Hepatocyte (in vitro differentiated cells): ENCODE measurements around the gene PHF20. TPM values are rescaled to one million over a fixed set of nuclear protein-coding genes. Genes with fewer than 3 reads are reported as not detected.

Source experiments
- DNase-seq: peaks from one replicate; pipeline ENCODE4 v3.0.0-alpha.2; 2016; ENCODE audit warnings: low spot score
- H2AFZ ChIP-seq: fragments of 200-600 bp; sonication (generic); 2 replicates; pipeline ENCODE4 v1.6.0; 2016; ENCODE audit warnings: antibody characterized with exemption, mild to moderate bottlenecking
- H3K27ac ChIP-seq: fragments of 200-600 bp; sonication (generic); 2 replicates; pipeline ENCODE4 v1.5.1; 2016; ENCODE audit warnings: mild to moderate bottlenecking
- H3K27me3 ChIP-seq: fragments of 200-600 bp; sonication (generic); 2 replicates; pipeline ENCODE4 v1.6.1; 2016
- H3K36me3 ChIP-seq: fragments of 200-600 bp; sonication (generic); replicated peaks from 2 replicates; pipeline ENCODE4 v1.5.1; 2016; ENCODE audit warnings: low read depth; ENCODE audit not compliant: insufficient read depth
- H3K4me1 ChIP-seq: fragments of 200-600 bp; sonication (generic); 2 replicates; pipeline ENCODE4 v1.5.1; 2016; ENCODE audit warnings: mild to moderate bottlenecking, moderate library complexity; ENCODE audit not compliant: insufficient read depth
- H3K4me2 ChIP-seq: fragments of 200-600 bp; sonication (generic); 2 replicates; pipeline ENCODE4 v1.6.0; 2016
- H3K4me3 ChIP-seq: fragments of 200-600 bp; sonication (generic); 2 replicates; pipeline ENCODE4 v1.5.1; 2016; ENCODE audit warnings: mild to moderate bottlenecking
- H3K79me2 ChIP-seq: fragments of 200-600 bp; sonication (generic); 2 replicates; pipeline ENCODE4 v1.6.0; 2017; ENCODE audit warnings: mild to moderate bottlenecking
- H3K9me2 ChIP-seq: fragments of 200-600 bp; sonication (generic); replicated peaks from 2 replicates; pipeline ENCODE4 v1.6.0; 2017; ENCODE audit warnings: mild to moderate bottlenecking; ENCODE audit not compliant: insufficient read depth
- H3K9me3 ChIP-seq: fragments of 200-600 bp; sonication (generic); 2 replicates; pipeline ENCODE4 v1.5.1; 2016; ENCODE audit warnings: low read depth, mild to moderate bottlenecking
- H4K20me1 ChIP-seq: fragments of 200-600 bp; sonication (generic); 2 replicates; pipeline ENCODE4 v1.6.0; 2016; ENCODE audit warnings: mild to moderate bottlenecking; ENCODE audit not compliant: insufficient read depth, poor library complexity, severe bottlenecking
- CTCF ChIP-seq: fragments of 200-600 bp; sonication (generic); IDR thresholded peaks from 2 replicates; pipeline ENCODE4 v1.5.1; 2016; ENCODE audit warnings: antibody characterized with exemption, mild to moderate bottlenecking; ENCODE audit not compliant: poor library complexity
- EZH2 ChIP-seq: fragments of 200-600 bp; sonication (generic); IDR thresholded peaks from 2 replicates; pipeline ENCODE4 v1.6.1; 2016; ENCODE audit warnings: antibody characterized with exemption, mild to moderate bottlenecking, borderline replicate concordance
- EZH2phosphoT487 ChIP-seq: fragments of 200-600 bp; sonication (generic); IDR thresholded peaks from one replicate; pipeline ENCODE4 v1.6.1; 2018; ENCODE audit warnings: antibody characterized with exemption, mild to moderate bottlenecking, low read depth, moderate library complexity; ENCODE audit not compliant: unreplicated experiment, severe bottlenecking
- WGBS: methylation state at CpG from one replicate; pipeline ENCODE4 v1.1.6; 2016; ENCODE audit warnings: low lambda C conversion rate; ENCODE audit errors: missing lambda C conversion rate; 5-methylcytosine and 5-hydroxymethylcytosine counted together
- polyA plus RNA-seq: library from polyadenylated mRNA; unstranded; fragments of >200 nt; fragmentation: Nextera tagmentation; extraction: Ambion mirVana; gene quantifications from 2 replicates; pipeline ENCODE4 v1.2.1, GENCODE V29; 2016
- total RNA-seq: library from RNA; depleted of rRNA; stranded (reverse); fragments of >200 nt; gene quantifications from 2 replicates; pipeline ENCODE4 v1.2.3, GENCODE V29; 2014

The PHF20 gene
- total and polyA plus RNA-seq, 2 experiments from 2014 or later, result 24.0 to 24.2 TPM

GRCh38 chr20:35886537-35886936, 114.7 kb downstream of the PHF20 start:
- H3K4me1 ChIP-seq, result no peaks in the 10 kb centered on the region
- 89% methylated on average over 3 of the region's 3 CpGs for WGBS
- no peaks in the 10 kb centered on the region for H3K9me3 ChIP-seq
- H3K4me3 ChIP-seq, result no peak overlapping the region
- no peaks in the 10 kb centered on the region for H3K9me2 ChIP-seq
- H3K79me2 ChIP-seq, result peaks cover 6% of the 10 kb centered on the region
- TF ChIP-seq EZH2, result no peak
- TF ChIP-seq EZH2phosphoT487, result no peak
- no peak for TF ChIP-seq CTCF
- no peak overlapping the region for H2AFZ ChIP-seq
- H3K27me3 ChIP-seq, result no peaks in the 10 kb centered on the region
- no peak for DNase-seq
- no peaks in the 10 kb centered on the region for H4K20me1 ChIP-seq
- H3K36me3 ChIP-seq, result no peaks in the 10 kb centered on the region
- no peak overlapping the region for H3K4me2 ChIP-seq
- no peak overlapping the region for H3K27ac ChIP-seq

- WGBS, result 98% methylated on average over 8 of the region's 8 CpGs
- Histone ChIP-seq H3K4me2 (no peak overlapping the region), H3K36me3 (no peaks in the 10 kb centered on the region), H3K4me1 (no peaks in the 10 kb centered on the region), H3K27me3 (no peaks in the 10 kb centered on the region), H3K79me2 (peaks cover 4% of the 10 kb centered on the region), H3K9me2 (no peaks in the 10 kb centered on the region), H3K4me3 (no peak overlapping the region), H3K27ac (no peak overlapping the region), H3K9me3 (no peaks in the 10 kb centered on the region), H2AFZ (no peak overlapping the region), H4K20me1 (no peaks in the 10 kb centered on the region)
- DNase-seq, result no peak
- no peak for TF ChIP-seq EZH2phosphoT487
- no peak for TF ChIP-seq CTCF
- TF ChIP-seq EZH2, result no peak
Observed at GRCh38 chr20:35887393-35888064, 115.7 kb downstream of the PHF20 start.

GRCh38 chr20:35888657-35889056, 116.8 kb downstream of the PHF20 start:
- H3K4me1 ChIP-seq, result no peaks in the 10 kb centered on the region
- no peak overlapping the region for H3K4me2 ChIP-seq
- TF ChIP-seq EZH2 (no peak), CTCF (no peak), EZH2phosphoT487 (no peak)
- H2AFZ ChIP-seq, result no peak overlapping the region
- no peaks in the 10 kb centered on the region for H4K20me1 ChIP-seq
- no peaks in the 10 kb centered on the region for H3K27me3 ChIP-seq
- H3K9me3 ChIP-seq, result no peaks in the 10 kb centered on the region
- no peaks in the 10 kb centered on the region for H3K36me3 ChIP-seq
- no peaks in the 10 kb centered on the region for H3K9me2 ChIP-seq
- H3K4me3 ChIP-seq, result no peak overlapping the region
- H3K27ac ChIP-seq, result no peak overlapping the region
- DNase-seq, result no peak
- H3K79me2 ChIP-seq, result peaks cover 4% of the 10 kb centered on the region
- 100% methylated on average over 1 of the region's 1 CpG for WGBS
